GM23248 (cell line): Measurements from ENCODE around the gene ATF1.

ENCODE experiments used
- EZH2 ChIP-seq: fragments of 200-600 bp; sonication (generic); IDR thresholded peaks from 2 replicates; pipeline ENCODE4 v1.6.1; 2018; ENCODE audit warnings: antibody characterized with exemption, mild to moderate bottlenecking; ENCODE audit not compliant: insufficient read depth, poor library complexity, severe bottlenecking
- EZH2phosphoT487 ChIP-seq: fragments of 200-600 bp; sonication (generic); IDR thresholded peaks from 2 replicates; pipeline ENCODE4 v1.6.1; 2018; ENCODE audit warnings: antibody characterized with exemption, moderate library complexity, mild to moderate bottlenecking, low read depth; ENCODE audit not compliant: insufficient read depth

DNA sequence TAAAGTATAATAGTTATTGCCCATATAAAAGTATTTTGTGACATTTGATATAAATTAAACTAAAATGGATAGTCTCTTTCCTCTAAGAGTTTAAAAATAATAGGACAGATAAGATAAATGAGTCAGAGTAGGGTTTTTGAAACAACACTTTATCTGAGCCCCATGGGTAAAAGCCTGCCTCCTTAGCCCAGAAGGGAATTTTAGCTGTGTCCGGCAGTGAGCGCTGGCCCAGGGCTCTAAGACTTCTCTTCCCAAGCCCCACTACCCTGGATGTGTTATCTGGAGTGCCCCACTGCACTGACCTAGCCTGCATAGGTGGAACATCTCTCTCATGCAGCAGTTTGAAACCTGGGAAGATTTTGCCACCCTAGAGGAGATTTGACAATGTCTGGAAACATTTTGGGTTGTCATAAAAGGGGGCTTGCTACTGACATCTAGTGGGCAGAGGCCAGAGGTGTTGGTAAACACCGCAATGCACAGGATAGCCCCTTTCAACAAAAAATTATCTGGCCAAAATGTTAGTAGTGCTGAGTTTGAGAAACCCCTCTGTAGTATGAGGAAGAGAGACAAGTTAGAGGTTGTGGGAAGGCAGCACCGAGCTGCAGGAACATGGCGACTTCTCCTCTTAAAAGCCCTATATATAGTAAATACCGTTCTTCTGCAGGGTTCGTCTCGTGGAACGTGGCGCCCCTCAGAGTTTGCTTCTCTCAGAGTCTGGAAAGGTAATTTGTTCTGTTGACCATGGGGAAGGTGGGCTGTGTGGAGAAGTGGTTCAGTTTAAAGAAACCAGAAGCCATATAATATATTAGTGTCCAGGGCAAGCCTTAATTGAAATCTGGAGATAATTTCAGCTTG lies 29.3 kb upstream of the ATF1 start:
- TF ChIP-seq EZH2 (no peak), EZH2phosphoT487 (no peak)
